Brain pericyte (primary cell): ENCODE measurements around the gene OR6C1.
"Not testable (repeated sequence)": the region's sequence is repeated elsewhere in the genome, so short reads cannot be mapped to it uniquely, and the experiment has no call there.

Experiments
- DNase-seq: peaks from one replicate; pipeline ENCODE4 v3.0.0-alpha.2; 2012; ENCODE audit warnings: low read depth, low spot score

The OR6C1 gene

DNA sequence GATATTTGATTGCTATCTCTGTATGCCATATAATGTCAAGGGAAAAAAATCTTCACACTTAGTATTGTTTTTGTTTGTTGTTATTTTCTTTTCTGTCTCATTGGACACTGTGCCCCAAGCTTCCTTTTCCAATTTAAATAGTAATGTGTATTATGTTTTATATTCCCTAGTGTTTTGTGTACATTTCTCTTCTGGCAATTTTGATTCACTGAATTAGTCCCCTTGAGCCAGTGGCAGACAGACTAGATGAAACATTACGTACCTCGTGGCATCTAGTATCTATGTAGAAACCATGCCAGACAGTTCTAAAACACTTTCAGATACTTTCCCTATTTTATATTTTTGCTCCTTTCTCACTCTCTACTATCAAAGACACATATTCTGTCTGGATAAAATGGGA is at the start of gene OR6C1:
Gene OR6C1 (plus strand): TSS at position 301 of the 400 bp plus-strand sequence. CDS start 6,257 bp downstream, outside the sequence.
- DNase-seq: no peak

- no peak for DNase-seq
Observed at GRCh38 chr12:55280991-55281390, 33.2 kb upstream of the OR6C1 start.

DNA sequence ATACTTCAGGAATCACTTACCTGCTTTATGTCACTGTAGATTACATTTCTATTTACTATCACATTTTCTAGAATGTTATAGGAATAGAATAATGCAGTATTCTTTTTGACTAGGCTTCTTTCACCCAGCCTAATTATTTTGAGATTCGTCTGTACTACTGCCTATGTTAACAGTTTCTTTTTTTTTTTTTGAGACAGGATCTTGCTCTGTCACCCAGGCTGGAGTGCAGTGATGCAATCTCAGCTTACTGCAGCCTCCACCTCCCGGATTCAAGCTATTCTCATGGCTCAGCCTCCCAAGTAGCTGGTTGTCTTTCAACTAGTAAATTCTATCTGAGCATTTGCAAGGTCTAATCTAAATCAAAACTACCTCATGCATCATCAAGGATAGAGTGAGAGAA is 24.1 kb upstream of the OR6C1 start:
- no peak for DNase-seq

DNA sequence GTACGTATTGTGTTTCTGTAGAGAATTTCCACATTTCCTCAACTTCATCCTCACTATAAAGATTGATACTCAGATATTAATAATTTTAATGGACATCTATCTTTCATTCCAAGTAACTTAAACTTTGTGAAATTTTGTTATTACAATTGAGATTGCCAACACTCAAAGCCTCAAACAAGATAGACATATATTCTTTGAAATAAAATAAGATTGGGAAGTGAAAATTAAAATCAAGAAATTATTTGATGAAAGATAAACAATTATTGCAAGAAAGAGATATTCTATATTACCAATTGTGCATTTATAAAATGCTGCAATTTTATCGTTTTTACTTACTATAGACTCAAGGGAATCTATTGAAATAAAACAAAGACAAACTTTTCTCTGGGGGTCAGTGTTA is 17.7 kb upstream of the OR6C1 start, which contains the start of gene OR6C6:
Gene OR6C6 (minus strand): TSS at position 101 of the 400 bp plus-strand sequence. CDS start 1,337 bp downstream, outside the sequence.
- no peak for DNase-seq

DNA sequence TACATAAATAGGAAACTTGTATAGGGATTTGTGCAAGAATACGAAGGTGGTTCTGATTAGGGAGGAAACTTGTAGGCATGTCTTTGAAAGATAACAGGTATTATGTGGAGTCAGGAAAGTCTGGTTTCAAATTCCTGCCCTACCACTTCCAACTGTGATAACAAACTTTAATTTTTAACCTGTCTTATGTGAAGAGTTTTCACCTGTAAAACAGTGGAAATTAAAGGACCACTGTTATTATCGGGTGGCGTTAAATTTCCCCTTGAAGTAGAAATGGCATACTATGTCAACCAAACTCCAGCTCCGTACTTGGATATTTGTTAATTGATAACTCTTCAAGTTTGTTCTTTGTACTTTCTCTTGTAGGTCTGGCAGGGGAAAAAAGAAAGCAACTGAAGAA is 6.1 kb downstream of the OR6C1 start:
- DNase-seq: no peak

DNA sequence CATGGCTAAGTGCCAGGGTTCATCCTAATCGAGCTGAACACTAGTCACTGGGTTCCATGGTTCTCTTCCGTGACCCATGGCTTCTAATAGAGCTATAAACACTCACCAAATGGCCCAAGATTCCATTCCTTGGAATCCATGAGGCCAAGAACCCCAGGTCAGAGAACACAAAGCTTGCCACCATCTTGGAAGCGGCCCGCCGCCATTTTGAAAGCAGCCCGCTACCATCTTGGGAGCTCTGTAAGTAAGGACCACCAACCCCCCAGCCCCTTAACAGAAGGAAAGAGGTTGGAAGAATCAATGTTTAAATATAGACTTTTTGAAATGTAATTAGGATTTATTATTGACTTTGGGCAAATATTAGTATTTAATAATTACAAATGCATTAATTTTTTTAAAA is 11.7 kb downstream of the OR6C1 start:
- not testable (repeated sequence) for DNase-seq

GRCh38 chr12:55330446-55330845 is 16.3 kb downstream of the OR6C1 start, which contains the start of gene OR6C3:
TSS of gene OR6C3 (plus strand) at chr12:55330746. CDS start at chr12:55331701, 955 bp downstream.
- no peak for DNase-seq

DNA sequence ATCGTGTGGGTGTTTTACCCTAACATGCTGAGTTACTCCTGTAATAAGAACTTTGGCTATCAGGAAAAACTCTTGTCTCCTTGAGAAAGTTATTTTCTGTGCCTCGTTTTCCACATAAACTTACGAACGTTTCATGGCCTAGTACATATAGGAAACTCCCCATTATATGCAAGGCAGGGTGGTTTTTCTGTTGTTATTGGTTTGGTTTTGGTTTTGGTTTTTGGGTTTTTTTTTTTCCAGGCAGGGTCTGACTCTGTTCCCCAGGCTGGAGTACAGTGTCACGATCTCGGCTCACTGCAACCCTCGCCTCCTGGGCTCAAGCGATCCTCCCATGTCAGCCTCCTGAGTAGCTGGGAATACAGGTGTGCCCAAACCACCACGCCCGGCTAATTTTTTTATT is 21.9 kb downstream of the OR6C1 start:
- no peak for DNase-seq

DNA sequence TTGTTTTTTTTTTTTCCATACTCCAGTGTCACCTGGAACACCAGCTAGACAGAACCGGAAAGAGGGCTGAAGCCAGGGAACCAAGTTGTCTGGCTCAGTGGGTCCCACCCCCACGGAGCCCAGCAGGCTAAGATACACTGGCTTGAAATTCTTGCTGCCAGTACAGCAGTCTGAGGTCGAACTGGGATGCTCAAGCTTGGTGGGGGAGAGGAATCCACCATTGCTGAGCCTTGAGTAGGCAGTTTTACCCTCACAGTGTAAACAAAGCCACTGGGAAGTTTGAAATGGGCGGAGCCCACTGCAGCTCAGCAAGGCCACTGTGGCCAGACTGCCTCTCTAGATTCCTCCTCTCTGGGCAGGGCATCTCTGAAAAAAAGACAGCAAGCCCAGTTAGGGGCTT is 41.2 kb downstream of the OR6C1 start:
- DNase-seq: not testable (repeated sequence)

DNA sequence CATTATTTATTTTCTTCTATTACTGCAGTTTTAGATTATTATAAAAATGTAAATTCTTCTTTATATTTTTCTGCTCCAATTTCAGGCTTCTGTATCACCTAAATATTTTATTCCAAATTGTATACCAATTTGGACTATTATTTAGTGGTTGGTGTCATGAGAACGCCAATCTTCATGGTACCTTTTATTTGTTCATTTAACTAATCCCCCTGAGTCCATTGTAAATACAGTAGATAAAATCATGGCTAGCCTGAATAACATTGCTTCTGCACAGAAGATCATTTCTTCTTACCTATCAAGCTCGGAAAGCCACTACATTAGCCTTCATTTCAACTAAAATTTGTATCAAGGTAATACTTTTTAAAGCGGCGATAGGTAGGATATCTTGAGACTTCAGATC is 48.5 kb downstream of the OR6C1 start, which contains the start of gene OR6C75:
Gene OR6C75 (plus strand): TSS at position 301 of the 400 bp plus-strand sequence. CDS start 2,136 bp downstream, outside the sequence.
- DNase-seq: no peak

GRCh38 chr12:55365086-55365485 is 50.9 kb downstream of the OR6C1 start:
- no peak for DNase-seq
